Activated T-cell treated with anti-CD3 and anti-CD28 coated beads for 48 hours (primary cell): ENCODE data around the gene XYLT1.

Source experiments
- DNase-seq: peaks from one replicate; pipeline ENCODE4 v3.0.0-alpha.2; 2020; ENCODE audit warnings: low read depth

The XYLT1 gene

GRCh38 chr16:17144431-17144830 lies 326.3 kb downstream of the XYLT1 start:
- no peak for DNase-seq

- no peak for DNase-seq
Measured at GRCh38 chr16:17143546-17144419, 327.0 kb downstream of the XYLT1 start.

GRCh38 chr16:17138801-17139200 lies 332.0 kb downstream of the XYLT1 start:
- DNase-seq: no peak

GRCh38 chr16:17135439-17135838 lies 335.3 kb downstream of the XYLT1 start:
- no peak for DNase-seq

- no peak for DNase-seq
Measured at GRCh38 chr16:17134586-17134985, 336.2 kb downstream of the XYLT1 start.

- DNase-seq: no peak
Measured at GRCh38 chr16:17133851-17134250, 336.9 kb downstream of the XYLT1 start.

GRCh38 chr16:17131351-17131750 lies 339.4 kb downstream of the XYLT1 start:
- DNase-seq: no peak

GRCh38 chr16:17130733-17131132 lies 340.0 kb downstream of the XYLT1 start:
- DNase-seq: no peak

GRCh38 chr16:17129971-17130370 lies 340.8 kb downstream of the XYLT1 start:
- no peak for DNase-seq

- DNase-seq: no peak
Measured at GRCh38 chr16:17128791-17129190, 342.0 kb downstream of the XYLT1 start.

- DNase-seq: no peak
Measured at GRCh38 chr16:17126156-17126555, 344.6 kb downstream of the XYLT1 start.

- DNase-seq: no peak
Measured at GRCh38 chr16:17125671-17126070, 345.1 kb downstream of the XYLT1 start.

GRCh38 chr16:17117906-17118577 lies 352.7 kb downstream of the XYLT1 start:
- no peak for DNase-seq

GRCh38 chr16:17116595-17117322 lies 354.0 kb downstream of the XYLT1 start:
- no peak for DNase-seq

- DNase-seq: no peak
Measured at GRCh38 chr16:17109413-17109812, 361.3 kb downstream of the XYLT1 start.

GRCh38 chr16:17108596-17108995 lies 362.2 kb downstream of the XYLT1 start:
- no peak for DNase-seq

- DNase-seq: no peak
Measured at GRCh38 chr16:17107450-17107849, 363.3 kb downstream of the XYLT1 start.

GRCh38 chr16:17106243-17106791 lies 364.4 kb downstream of the XYLT1 start:
- DNase-seq: no peak

GRCh38 chr16:17105239-17105797 lies 365.4 kb downstream of the XYLT1 start:
- no peak for DNase-seq

- no peak for DNase-seq
Measured at GRCh38 chr16:17104654-17105053, 366.1 kb downstream of the XYLT1 start.

- no peak for DNase-seq
Measured at GRCh38 chr16:17103216-17103615, 367.5 kb downstream of the XYLT1 start.

- no peak for DNase-seq
Measured at GRCh38 chr16:17101646-17102045, 369.1 kb downstream of the XYLT1 start.
